GM19043 (cell line): Measurements from ENCODE around the gene GOLT1A.
"Not testable (repeated sequence)": the region's sequence is repeated elsewhere in the genome, so short reads cannot be mapped to it uniquely, and the experiment has no call there.

ENCODE experiments used
- ATAC-seq: cut with Tn5 transposase; IDR thresholded peaks from one replicate; pipeline ENCODE4 v1.9.1; 2021; ENCODE audit warnings: low read depth; ENCODE audit not compliant: unreplicated experiment

GOLT1A gene

GRCh38 chr1:204249736-204250427 is 36.1 kb upstream of the GOLT1A start:
- ATAC-seq, result no peak

- ATAC-seq, result no peak
Measured at GRCh38 chr1:204248954-204249353, 35.2 kb upstream of the GOLT1A start.

GRCh38 chr1:204246876-204247275 is 33.1 kb upstream of the GOLT1A start:
- no peak for ATAC-seq

- no peak for ATAC-seq
Measured at GRCh38 chr1:204242920-204243319, 29.1 kb upstream of the GOLT1A start.

- no peak for ATAC-seq
Measured at GRCh38 chr1:204241914-204242313, 28.1 kb upstream of the GOLT1A start.

GRCh38 chr1:204241050-204241449 is 27.3 kb upstream of the GOLT1A start:
- ATAC-seq, result no peak

GRCh38 chr1:204240233-204240632 is 26.4 kb upstream of the GOLT1A start:
- ATAC-seq, result no peak

- ATAC-seq, result not testable (repeated sequence)
Measured at GRCh38 chr1:204239401-204239800, 25.6 kb upstream of the GOLT1A start.

- not testable (repeated sequence) for ATAC-seq
Measured at GRCh38 chr1:204238520-204238919, 24.7 kb upstream of the GOLT1A start.

- not testable (repeated sequence) for ATAC-seq
Measured at GRCh38 chr1:204237515-204237914, 23.7 kb upstream of the GOLT1A start.

- ATAC-seq, result no peak
Measured at GRCh38 chr1:204232526-204232925, 18.7 kb upstream of the GOLT1A start.

GRCh38 chr1:204230211-204230610 is 16.4 kb upstream of the GOLT1A start:
- no peak for ATAC-seq

GRCh38 chr1:204228896-204229295 is 15.1 kb upstream of the GOLT1A start:
- no peak for ATAC-seq

- no peak for ATAC-seq
Measured at GRCh38 chr1:204227996-204228785, 14.4 kb upstream of the GOLT1A start.

- ATAC-seq, result no peak
Measured at GRCh38 chr1:204227351-204227750, 13.6 kb upstream of the GOLT1A start.

- no peak for ATAC-seq
Measured at GRCh38 chr1:204225841-204226735, 12.3 kb upstream of the GOLT1A start.

- no peak for ATAC-seq
Measured at GRCh38 chr1:204224655-204225054, 10.9 kb upstream of the GOLT1A start.

GRCh38 chr1:204223129-204223860 is 9.5 kb upstream of the GOLT1A start:
- no peak for ATAC-seq

GRCh38 chr1:204222764-204223055 is 8.9 kb upstream of the GOLT1A start:
- ATAC-seq, result no peak

- ATAC-seq, result no peak
Measured at GRCh38 chr1:204222006-204222763, 8.4 kb upstream of the GOLT1A start.
